ENCODE data around the gene ALS2. TPM values are rescaled to one million over a fixed set of nuclear protein-coding genes. Genes with fewer than 3 reads are reported as not detected.

The ALS2 gene
- 33.8 and 40.9 TPM in 2 replicates for total RNA-seq

DNA sequence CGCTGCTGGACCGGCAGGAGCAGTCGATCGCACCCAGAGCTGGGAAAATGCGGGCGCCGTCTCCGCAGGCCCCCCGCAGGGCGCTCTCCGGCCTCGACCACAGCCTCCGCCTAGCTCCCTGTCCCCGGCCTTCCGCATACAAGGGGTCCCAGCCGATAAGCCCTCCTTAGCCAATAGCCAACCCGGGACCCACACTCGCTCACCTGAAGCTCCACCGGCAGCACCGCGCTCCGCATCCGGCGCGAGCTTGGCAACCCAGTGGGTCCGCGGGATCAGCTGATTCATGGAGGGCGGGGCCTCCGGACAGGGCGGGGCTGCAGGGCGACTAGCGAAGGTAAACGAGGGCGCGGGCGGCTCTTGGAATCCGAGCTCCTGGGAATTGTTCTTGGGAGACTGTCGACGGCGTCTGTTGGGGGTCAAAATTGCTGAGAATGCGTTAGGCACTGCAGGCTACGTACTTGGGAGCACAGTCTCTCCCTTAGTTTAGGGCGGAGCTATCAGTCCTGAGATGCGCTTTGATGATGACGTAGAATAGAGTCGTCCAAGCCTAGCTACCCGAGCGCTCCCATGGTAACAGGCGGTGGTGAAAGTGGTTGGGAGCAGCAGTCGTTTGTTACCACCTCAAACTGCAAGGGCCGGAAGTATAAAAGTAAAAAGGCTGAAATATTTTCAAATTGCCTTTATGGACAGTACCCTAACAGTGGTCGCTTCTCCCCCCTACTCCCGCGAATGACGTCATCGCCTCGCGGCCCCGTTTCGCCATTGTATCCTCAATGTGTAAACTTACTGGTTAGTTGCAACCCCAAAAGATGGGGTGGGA lies at the start of gene ALS2:
ALS2 (minus strand) TSS at position 260 of the 820 bp plus-strand sequence. CDS start 12,048 bp downstream, outside the sequence.

DNA sequence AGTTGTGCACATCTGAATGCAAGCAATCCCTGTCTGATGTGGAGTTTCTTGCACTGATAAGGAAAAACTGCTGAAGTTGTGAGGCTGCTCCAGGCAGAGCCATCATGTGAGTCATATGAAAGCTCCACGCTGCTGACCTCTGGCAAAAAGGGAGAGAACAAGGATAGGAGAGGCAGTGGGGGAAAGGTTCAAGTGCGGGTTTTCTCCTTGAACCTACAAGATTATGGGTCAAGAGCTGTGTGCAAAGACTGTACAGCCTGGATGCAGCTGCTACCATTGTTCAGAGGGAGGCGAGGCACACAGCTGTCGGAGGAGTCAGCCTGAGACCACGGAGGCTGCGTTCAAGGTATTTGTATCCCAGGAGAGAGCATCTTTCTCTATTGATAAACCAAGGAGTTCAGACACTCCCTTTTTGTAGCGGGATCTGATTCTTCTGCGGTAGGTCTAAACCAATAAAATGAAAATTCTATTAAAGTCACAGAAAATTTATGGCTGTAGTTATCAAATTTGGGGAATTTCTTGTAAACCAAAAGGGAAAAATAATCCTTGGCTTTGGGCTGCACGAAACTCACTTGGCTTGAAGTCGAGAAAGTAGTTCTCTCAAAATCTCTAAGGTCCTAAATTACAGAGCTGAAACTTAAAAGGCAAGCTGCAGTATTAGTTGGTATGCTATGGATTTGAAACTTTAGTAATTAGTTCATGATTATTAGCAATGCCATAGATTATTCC lies 25.9 kb upstream of the ALS2 start, which contains the start of gene CDK15:
CDK15 (plus strand) TSS at position 96 of the 729 bp plus-strand sequence; CDS start at position 224, 128 bp downstream.

DNA sequence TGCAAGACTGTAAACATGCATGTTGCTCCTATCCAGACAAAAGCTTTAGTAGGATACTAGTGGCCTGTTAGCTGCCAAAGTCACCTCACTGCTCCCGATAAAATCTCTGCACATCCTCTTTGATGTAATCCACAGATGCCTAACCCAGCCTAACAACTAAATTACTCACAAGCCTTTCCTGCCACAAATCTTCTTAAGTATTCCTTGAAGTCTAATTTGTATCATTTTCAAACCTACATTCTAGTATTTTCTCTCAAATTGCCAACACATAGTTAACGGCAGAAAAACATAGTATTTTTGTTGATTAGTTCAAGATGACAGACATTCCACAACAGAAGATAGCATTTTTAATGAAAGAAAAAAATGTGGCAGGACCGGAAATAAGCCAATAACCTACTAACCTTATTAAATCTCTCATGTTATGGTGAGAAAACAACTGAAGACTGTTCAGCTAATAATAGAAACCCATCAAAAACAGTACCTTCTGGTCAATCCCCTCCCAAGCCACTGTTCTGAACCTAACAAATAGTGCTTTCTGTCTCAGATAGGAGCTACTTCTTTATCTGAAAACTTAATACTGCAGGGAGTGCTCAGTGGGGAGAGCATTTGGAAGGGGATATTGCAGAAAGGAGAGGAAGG lies 82.0 kb downstream of the ALS2 start, which contains the start of gene MPP4:
MPP4 (minus strand) TSS at position 57 of the 639 bp plus-strand sequence. CDS start 4,690 bp downstream, outside the sequence.

Other genes starting within 250 kb of the ALS2 start
- gene TMEM237, start 137.4 kb downstream of the ALS2 start, total RNA-seq, result 27.3 and 33.6 TPM in 2 replicates
- gene MPP4, start 82.3 kb downstream of the ALS2 start, total RNA-seq, result 4.0 and 4.5 TPM in 2 replicates
- gene CDK15, start 25.6 kb upstream of the ALS2 start, total RNA-seq, result 0.30 TPM in 1 of 2 replicates, not detected in the other

Measured in epithelial cell of umbilical artery (primary cell).